ENCODE measurements around the gene GALNT10.

GRCh38 chr5:154422298-154422697, 231.8 kb downstream of the GALNT10 start:
- TF ChIP-seq CTCF (IDR thresholded peaks at IDR 0.05) (no peak), POLR2A (IDR thresholded peaks at IDR 0.05) (no peak)

Data from lower leg skin (tissue), 3 donors.